Subcutaneous adipose tissue (tissue), 4 donors: ENCODE results near the gene TRDMT1. TPM values are rescaled to one million over a fixed set of nuclear protein-coding genes. Genes with fewer than 3 reads are reported as not detected.

Source experiments
- total RNA-seq, 4 donors: library from RNA; depleted of rRNA; stranded (reverse); fragments of >200 nt; gene quantifications; one replicate each; pipeline ENCODE4 v1.1.0, GENCODE V29; 2016
- TF ChIP-seq, protein P1 (sequence below): fragments of 450-650 bp; IDR thresholded peaks from one replicate; pipeline ENCODE4 v1.5.1; 2016; ENCODE audit warnings: low read depth, mild to moderate bottlenecking, control low read depth, antibody characterized with exemption, moderate library complexity

The TRDMT1 gene
- total RNA-seq, 4 donors from 2014 or later, result 5.8 to 9.0 (median 8.3) TPM

DNA sequence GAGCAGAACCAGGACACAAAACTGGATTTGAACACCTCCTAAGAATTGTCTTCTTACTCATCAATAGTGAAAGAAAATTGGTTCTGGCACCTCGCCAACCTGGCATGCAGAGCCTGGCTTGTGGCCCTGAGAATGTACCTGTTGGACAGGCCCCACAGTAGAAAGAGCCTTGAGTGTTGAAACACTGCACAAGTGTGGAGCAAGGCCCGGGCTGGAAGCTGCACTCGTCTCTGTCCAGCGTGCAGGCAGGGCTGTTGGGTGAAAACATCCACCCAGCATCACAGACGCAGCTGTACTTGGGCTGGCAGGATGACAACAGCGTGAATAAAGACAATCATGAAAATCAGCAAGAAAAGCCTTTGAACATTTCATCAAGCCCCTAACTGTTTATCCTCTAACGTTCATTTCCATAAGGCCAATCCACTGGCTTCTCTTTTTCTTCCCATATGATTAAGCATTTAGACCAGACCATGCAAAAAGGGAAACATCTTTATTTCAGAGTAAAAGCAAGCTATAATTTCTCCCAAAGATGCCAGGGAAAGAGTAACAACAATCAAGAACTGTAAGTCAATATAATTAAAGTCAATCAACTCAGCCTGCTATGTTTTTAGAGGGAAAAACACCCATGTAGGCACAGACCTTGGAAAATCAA, 87.5 kb downstream of the TRDMT1 start:
- TF ChIP-seq, protein P1, sequence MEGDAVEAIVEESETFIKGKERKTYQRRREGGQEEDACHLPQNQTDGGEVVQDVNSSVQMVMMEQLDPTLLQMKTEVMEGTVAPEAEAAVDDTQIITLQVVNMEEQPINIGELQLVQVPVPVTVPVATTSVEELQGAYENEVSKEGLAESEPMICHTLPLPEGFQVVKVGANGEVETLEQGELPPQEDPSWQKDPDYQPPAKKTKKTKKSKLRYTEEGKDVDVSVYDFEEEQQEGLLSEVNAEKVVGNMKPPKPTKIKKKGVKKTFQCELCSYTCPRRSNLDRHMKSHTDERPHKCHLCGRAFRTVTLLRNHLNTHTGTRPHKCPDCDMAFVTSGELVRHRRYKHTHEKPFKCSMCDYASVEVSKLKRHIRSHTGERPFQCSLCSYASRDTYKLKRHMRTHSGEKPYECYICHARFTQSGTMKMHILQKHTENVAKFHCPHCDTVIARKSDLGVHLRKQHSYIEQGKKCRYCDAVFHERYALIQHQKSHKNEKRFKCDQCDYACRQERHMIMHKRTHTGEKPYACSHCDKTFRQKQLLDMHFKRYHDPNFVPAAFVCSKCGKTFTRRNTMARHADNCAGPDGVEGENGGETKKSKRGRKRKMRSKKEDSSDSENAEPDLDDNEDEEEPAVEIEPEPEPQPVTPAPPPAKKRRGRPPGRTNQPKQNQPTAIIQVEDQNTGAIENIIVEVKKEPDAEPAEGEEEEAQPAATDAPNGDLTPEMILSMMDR, result no peak

DNA sequence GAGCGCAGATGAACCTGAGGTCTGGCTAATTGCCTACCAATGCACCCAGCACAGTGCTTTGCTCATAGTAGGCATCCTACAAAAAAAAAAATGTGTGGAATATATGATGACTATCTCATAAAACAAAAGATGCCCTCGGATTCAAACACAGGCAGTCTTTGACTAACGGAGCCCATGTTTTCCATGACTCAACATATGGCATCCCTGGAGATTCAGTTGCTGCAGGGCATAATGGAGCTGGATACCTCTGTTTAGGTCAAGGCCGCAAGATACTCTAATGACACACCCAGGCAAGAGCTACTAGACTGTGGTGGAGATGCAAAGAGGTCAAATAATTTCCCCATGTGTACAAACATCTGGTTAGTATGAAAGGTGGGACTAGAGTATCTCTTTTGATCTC, 88.1 kb downstream of the TRDMT1 start:
- TF ChIP-seq, protein P1, result no peak

DNA sequence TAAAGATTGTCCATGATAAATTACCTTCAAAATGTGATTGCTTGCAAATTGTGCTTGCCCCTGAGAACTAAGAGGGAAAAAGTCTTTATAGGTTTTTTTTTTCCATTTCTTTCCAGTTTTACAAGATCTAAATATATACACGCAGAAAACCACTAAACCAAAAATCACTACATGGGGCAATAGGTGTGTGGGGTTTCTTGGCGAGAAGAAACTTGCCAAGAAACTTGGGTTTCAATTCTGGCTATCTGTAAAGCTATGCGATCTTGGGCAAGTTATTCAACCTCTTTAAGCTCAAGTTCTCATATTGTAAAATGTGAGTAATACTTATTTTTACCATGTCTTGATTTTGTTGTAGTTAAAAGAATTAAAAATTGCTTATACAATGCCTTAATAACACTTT, 88.9 kb downstream of the TRDMT1 start:
- TF ChIP-seq, protein P1, result no peak

DNA sequence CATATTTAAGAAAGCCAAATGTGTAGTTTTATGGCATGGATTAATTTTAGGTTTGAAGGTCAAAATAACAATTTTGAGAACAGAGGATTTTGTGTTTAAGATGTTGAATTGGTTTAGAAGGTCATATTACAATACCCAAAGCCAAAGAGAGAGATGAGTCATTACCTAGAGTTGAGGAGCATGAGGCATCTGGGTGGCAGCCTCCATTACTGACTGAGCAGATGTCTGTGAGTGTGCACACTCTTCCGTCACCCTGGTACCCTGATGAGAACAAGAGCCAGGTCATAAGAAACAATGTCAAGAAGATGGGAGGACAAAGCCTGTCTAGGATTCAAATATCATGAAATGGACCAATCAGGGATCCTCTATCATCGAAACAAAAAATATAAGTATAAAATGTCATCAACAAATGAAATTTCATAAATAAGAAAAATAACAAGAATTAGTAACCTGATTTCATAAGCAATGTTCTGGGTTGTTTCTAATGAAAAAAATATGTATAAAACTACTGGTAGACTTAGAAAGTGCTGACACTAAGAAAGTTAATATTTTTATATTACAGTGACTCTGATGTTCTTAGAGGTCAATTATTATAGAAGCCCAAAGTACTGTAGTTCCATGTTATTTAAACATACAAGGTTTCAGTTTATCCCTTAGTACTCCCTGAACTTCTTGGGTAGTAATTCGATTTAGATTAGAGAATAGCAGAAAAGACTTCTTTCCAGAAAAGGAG, 91.8 kb downstream of the TRDMT1 start:
- TF ChIP-seq, protein P1, result no peak

DNA sequence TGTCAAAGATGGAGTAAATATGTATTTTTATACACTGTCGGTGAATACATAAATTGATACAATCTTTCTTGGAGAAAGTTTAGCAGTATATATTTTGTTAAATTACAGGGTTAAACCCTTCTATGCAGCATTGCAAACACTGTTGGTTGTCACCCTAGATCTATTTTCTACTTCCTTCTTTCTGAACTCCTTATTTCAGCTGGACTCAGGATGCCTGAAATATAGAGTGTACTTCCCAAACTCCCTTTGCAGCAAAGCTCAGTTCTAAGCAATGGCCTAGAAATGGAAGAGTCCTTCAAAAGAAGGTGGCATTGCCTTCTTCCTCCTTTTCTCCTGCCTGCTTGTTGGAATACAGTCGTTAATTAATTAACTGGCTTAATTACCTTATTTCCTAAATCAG, 92.4 kb downstream of the TRDMT1 start:
- TF ChIP-seq, protein P1, result no peak

DNA sequence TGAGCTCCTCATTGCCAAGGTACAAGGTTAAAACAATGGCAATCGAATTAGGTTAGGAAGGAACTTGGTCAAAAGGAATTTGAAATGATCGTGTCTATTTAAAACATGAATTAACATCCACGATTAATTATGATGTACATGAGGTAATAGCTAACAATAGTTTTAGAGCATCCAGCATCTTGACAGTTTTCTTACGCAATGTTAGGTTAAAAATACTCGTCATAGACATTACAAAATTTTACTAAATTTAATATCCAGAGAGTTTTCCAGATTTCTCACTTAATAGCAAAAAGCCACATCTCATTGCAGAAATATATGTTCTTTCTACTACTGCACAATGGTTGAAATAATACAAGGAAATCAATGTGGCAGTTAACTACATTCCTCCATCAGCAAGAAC, 94.5 kb downstream of the TRDMT1 start:
- TF ChIP-seq, protein P1, result no peak

DNA sequence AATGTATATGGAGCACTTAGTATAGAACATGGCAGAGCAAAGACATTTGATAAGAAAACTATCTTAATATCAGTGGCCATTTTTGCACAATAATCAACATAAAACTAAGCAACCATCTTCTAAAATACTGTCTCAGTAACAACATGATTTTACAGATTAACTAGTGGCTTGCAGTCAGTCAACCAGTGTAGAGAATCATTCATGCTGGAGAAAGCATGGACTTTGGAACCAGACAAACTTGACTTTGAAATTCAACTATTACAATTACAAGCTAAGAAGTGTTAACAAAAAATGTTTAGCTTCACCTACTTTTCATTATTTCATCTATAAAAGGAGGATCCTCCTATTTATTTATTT, 99.6 kb downstream of the TRDMT1 start:
- TF ChIP-seq, protein P1, result no peak
